AG20443 (cell line): ENCODE measurements around the gene PUSL1.

Experiments
- DNase-seq: peaks from one replicate; pipeline ENCODE4 v3.0.0; 2012; ENCODE audit warnings: low spot score, mixed read lengths

The PUSL1 gene

GRCh38 chr1:1295154-1295923 is 13.1 kb upstream of the PUSL1 start:
- no peak for DNase-seq

- no peak for DNase-seq
Observed at GRCh38 chr1:1296070-1297061, 12.0 kb upstream of the PUSL1 start.

GRCh38 chr1:1297802-1298424 is 10.5 kb upstream of the PUSL1 start:
- no peak for DNase-seq

GRCh38 chr1:1298861-1299685 is 9.3 kb upstream of the PUSL1 start:
- no peak for DNase-seq

GRCh38 chr1:1299686-1300351 is 8.6 kb upstream of the PUSL1 start:
- no peak for DNase-seq

- DNase-seq: no peak
Observed at GRCh38 chr1:1300352-1300739, 8.1 kb upstream of the PUSL1 start.

GRCh38 chr1:1302006-1302430 is 6.4 kb upstream of the PUSL1 start:
- DNase-seq: no peak

- no peak for DNase-seq
Observed at GRCh38 chr1:1302951-1303509, 5.4 kb upstream of the PUSL1 start.

GRCh38 chr1:1303736-1304135 is 4.7 kb upstream of the PUSL1 start:
- DNase-seq: no peak

- DNase-seq: peak; percentile 75
Observed at GRCh38 chr1:1304331-1305299, 3.8 kb upstream of the PUSL1 start.

GRCh38 chr1:1305300-1306069 is 2.9 kb upstream of the PUSL1 start:
- peak; percentile 81 for DNase-seq

GRCh38 chr1:1306070-1306660 is 2.2 kb upstream of the PUSL1 start:
- DNase-seq: no peak

- DNase-seq: no peak
Observed at GRCh38 chr1:1306661-1307260, 1.6 kb upstream of the PUSL1 start.

- DNase-seq: no peak
Observed at GRCh38 chr1:1307261-1307922, 1.0 kb upstream of the PUSL1 start.

GRCh38 chr1:1308756-1309250 is 406 bp downstream of the PUSL1 start:
- DNase-seq: no peak

- no peak for DNase-seq
Observed at GRCh38 chr1:1309251-1310108, 1.1 kb downstream of the PUSL1 start.
